Measurements from ENCODE around the gene POLK. TPM values are rescaled to one million over a fixed set of nuclear protein-coding genes. Genes with fewer than 3 reads are reported as not detected.

Gene POLK
- total RNA-seq, 1 experiment from 2014 or later, result 22.3 TPM

Small RNA genes within 50 kb of the gene (small RNA-seq; reads per million reads assigned to genes)
- gene RNU7-175P, result 0 reads per million in 2 experiments

Other genes starting within 250 kb of the POLK start
- 115 and 125 TPM in 2 replicates for gene HMGCR, start 174.7 kb upstream of the POLK start, total RNA-seq (2014; rRNA removed; shearing (Covaris generic))
- gene CERT1, start 262 bp upstream of the POLK start, total RNA-seq (2014; rRNA removed; shearing (Covaris generic)), result 21.8 and 22.7 TPM in 2 replicates
- gene ANKDD1B, start 99.6 kb downstream of the POLK start, total RNA-seq (2014; rRNA removed; shearing (Covaris generic)), result 0.08 and 0.69 TPM in 2 replicates
- 12.5 and 18.3 TPM in 2 replicates for gene POC5, start 205.5 kb downstream of the POLK start, total RNA-seq (2014; rRNA removed; shearing (Covaris generic))